GM18907 (cell line): ENCODE data around the gene NTS.
A peak's percentile ranks its signal among the peaks of the same experiment; 100 is the strongest.

Source experiments
- ATAC-seq: cut with Tn5 transposase; IDR thresholded peaks from one replicate; pipeline ENCODE4 v1.9.1; 2021; ENCODE audit warnings: mild to moderate bottlenecking, moderate library complexity; ENCODE audit not compliant: unreplicated experiment

Gene NTS, protein sequence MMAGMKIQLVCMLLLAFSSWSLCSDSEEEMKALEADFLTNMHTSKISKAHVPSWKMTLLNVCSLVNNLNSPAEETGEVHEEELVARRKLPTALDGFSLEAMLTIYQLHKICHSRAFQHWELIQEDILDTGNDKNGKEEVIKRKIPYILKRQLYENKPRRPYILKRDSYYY

DNA sequence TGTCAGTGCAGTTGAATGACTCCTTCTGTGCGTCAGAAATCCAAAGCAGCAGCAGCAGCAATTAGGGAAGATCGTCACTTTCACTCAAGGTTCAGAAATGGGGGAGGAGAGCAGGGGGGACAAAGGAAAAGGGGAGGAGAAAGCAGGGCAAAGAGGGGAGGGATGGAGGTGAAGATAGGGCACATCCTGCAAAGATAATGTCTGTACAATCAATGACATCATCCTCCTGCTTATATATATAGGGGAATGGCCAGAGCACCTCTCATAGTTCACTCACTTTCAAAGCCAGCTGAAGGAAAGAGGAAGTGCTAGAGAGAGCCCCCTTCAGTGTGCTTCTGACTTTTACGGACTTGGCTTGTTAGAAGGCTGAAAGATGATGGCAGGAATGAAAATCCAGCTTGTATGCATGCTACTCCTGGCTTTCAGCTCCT lies at the start of gene NTS:
Gene NTS, plus strand, starts transcription at position 265 of the 431 bp plus-strand sequence. Its CDS starts 109 bp downstream, at position 374.
- ATAC-seq: peak; percentile 96

DNA sequence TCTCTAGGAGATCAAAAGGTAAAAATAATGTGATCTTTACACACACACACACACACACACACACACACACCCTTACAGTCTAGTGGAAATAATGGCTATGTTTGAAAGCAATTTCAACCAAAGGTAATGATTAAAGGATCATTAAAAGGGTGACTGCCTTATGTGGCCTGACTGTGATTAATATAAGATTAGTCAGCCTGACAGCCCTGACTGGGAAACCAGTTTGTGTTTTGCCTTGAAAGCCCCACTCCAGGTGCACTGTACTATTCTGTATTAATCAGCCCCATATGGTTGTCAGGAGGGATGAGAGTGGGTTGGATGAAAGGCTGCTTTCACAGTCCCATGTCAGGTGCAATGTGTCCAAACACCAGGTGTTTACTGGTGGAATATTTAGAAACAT lies 48.3 kb upstream of the NTS start:
- no peak for ATAC-seq

DNA sequence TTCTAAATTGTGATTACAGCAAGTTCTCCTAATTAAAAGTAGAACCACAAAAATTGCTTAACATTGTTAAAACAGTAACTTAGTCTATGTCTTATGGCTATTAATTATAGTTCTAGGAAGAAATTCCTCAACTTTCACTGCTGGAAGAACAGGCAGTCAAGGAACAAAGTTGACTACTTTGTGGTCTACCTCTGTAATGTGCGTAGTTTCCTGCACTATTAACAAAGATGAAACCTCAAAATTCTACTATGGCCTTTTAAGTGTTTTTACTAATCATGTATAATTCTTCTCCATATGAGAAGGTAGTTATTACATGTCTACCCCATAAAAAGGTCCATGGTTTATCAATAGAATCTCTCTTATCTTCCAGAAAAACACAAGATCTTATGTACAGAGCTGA lies 45.5 kb upstream of the NTS start:
- no peak for ATAC-seq

DNA sequence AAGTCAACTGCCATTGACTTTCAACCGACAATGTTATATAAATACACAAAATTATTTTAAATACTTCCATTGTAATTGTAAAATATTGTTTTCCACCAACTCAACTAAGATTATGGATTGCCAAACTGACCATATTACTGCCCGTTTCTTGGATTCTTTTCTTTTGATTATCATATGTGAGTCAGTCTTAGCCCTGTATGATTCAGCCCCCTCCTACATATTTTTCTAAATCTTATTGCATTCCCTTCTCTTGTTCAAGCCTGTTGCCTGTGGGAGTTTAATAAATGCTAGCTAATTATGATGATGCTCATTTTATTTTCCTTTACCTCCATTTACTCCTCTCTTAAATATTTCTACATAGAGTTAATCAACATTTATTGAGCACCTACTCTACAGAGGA lies 44.7 kb upstream of the NTS start:
- ATAC-seq: no peak

DNA sequence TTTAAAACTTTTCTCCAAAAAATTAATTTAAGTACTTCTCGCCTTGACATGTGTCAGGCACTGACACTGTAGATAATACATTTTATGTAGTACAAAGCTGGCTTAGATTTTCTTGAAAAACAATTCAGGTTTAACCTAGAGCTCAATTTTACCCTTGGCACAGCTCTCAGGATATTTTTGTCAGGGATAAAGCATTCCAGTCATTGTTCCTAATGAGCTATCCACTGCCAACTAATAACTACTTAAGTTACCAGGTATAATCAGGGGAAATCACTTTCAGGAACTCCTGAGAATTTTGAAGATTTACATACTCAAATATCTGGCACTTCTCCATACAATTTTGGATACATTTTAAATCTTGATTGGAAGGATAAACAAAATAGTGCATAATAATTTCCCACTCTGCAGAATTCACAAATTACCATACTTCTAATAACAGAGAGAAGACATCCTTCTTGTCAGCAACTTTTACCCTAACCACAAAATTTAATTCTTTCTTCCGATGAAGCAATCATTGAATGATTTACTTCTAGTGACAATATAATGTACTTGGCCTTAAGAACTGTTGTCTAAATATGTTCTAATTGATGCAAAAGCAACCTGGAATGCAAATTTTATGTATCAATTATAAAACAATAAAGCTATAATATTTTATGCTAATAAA lies 42.6 kb upstream of the NTS start:
- no peak for ATAC-seq

DNA sequence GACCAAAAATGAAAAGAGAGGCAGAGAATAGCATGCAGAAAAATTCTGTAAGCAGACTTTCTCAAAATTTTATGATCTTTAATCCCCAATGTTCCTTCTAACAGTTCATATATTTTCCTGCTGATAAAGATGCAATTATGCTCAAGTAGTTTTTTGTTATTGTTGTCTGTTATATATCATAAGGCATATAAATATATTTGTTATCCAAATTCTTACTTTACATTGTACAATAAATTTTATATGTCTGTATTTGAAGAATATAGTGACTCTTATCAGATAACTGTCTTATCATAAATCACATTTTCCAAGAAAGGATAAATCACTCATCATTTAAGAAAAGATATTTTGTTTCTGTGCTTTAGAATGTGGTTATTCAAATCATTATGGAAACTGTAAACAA lies 40.5 kb upstream of the NTS start:
- no peak for ATAC-seq

DNA sequence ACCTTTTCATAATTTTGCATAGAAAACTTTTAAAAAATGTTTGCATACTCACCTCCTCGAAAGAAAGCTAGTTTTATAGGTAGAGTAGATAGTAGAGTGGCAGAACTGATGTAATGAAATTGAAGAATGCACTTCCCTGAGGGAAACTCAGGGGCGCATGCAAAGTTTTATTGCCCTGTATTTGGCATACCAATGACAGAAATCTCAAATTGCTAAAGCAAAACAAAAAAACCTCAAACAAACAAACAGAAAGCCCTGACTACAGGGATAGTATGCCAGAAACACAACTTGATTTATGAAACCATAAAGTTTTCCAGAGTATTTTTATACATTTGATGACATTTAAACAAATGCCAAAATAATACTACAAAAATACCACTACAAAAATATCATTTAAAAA lies 39.7 kb upstream of the NTS start:
- no peak for ATAC-seq

DNA sequence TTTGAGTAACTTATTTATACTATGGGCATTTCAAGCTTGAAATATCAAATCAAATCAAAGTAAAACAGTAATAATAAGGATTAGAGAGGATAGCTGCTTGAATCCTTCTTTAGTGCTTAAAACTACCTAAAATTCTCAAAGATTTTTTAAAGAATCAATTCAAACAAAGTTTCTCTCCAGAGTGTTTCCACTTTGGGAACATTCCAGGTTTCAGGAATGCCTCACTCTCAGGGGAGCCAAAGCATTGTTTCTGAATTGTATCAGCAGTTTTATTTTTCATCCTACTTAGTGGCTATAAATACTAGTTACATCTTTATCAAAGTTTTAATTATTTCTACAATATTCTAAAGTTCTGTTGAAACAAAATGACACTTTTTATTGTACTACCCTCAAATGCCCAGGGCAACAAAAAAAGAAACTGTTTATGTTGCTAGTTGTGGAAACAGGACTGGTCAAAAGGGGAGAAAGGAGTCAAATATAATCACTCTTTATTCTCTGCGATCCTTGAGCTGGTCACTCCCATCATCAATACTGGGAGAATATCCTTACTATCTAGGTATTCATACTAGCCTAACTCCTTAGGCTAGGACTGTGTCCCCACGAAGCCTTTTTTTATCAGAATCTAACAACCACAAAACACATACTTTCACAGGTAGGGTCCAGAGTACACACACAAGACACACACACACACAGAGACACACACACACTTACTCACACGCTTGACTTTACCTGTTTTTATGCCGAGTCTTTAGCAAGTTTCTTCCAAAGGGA lies 38.5 kb upstream of the NTS start:
- ATAC-seq: no peak

DNA sequence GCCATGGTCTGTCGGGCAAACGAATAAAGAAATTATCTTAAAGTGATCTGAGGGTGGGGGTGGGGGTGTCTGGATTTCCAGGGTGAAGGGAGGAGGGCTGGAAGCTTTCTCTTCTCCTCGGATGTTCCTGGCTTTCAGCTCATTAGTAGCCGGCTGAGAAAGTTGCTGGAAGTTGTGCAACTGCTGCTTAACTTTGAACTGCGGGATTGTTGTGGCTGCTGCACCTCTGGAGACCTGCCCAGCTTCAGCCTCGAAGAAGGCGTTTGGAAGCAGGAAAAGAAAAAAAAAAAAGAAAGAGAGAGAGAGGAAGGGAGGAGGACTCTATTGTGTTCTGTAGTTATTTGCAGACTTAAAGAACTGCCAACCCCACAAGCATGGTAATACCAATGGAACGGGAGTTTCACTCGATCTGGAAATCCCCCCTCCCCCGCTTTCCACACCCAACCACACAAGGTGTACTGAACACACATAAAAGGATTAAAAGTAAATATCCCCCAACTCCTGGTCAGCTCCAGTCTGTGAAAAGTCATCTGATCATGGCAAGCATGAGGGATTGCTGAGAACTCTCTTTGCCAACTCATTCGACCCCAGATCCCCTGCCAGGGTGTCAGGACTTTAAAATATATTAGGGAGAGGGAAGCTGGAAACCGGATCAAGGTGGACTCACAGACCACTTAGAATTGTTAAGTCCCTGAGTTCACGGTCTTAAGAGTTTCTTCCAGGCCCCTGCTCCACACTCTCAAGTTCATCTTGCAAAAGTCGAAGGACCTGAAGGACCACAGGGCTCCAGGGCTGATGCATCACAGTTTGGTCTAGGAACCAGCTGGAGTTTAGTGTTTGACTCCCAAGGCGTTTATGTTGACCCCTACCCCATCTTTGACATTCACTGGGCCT lies 37.7 kb upstream of the NTS start, which contains the start of gene RASSF9:
Gene RASSF9, minus strand, starts transcription at position 213 of the 894 bp plus-strand sequence. Its CDS starts 208 bp downstream, at position 5.
- no peak for ATAC-seq

DNA sequence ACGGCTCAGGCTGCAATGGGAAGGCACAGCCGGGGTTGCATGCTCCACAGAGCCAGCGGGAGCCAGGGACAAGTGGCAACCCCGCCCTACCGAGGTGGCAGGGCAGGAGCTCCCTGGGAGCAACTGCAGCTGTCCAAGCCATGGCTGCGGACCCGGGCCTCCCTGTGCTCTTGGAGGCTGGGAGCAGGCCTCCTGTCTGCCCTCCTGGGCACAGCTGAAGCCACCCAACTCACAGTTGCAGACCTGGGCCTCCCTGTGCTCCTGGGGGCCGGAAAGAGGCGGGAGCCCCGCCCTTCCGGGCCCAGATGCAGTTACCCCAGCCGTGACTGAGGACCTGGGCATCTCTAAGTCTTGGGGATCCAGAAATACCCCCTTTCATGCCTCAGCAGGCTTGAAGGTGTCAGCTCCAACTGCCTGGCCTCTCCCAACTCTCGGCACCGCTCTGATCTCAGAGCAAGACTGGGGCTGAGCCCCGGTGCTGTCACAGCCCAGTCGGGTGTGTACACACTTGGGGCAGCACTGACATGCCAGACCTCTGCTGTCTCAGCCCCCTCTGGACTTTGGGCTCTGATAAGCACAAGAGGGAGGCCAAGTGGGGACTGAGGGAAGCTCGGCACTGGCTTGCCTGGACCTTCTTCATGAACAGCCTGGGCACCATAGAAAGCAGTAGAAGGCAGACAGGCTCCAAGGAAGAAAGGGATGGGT lies 30.3 kb upstream of the NTS start:
- no peak for ATAC-seq

DNA sequence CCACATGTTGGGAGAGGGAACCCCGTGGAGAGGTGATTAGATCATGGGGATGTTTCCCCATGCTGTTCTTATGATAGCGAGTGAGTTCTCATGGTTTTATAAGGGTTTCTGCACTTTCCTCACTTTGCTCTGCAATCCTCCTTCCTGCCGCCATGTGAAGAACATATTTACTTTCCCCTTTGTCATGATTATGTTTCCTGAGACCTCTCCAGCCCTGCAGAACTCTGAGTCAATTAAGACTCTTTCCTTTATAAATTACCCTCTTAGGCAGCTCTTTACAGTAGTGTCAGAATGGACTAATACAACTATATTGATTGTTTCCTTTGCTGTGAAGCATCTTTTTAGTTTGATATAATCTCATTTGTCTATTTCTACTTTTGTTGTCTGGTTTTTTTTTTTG lies 24.8 kb upstream of the NTS start:
- no peak for ATAC-seq

DNA sequence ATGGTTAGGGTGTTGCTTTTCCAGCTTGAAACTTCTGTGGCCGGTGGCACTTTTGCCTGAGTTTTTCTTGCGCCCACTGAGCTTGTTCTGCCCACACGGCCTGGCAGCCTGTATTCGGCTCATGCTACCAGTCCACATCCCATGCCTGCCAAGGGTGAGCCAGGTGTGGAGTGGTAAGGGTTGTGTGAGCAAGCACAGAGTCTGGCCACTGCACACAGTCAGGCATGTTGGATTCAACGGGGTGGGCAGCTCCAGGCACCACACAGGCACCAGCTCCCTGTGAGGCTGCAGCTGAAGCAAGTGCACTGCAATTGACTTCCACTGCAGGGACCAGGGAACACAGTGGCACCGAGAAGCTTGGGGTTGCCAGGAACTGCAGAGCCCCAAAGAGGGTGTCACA lies 18.8 kb upstream of the NTS start:
- ATAC-seq: no peak

DNA sequence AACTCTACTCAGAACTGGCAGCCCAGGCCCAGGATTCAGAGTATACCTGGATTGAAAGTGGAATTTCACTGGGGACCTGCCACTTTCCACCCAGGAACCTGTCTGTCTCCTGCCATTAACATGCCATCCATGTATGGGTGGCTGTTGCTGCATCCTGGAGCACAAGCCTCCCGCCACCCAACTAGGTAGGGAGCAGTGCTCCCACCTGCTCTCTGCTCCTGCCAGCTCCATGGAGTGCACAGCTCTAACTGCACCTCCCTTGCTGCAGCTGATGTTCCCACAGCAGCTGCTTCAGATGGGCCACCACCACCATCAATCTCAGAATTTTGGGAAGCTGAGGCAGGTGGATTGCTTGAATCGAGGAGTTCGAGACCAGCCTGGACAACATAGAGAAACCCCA lies 17.1 kb upstream of the NTS start:
- ATAC-seq: no peak

DNA sequence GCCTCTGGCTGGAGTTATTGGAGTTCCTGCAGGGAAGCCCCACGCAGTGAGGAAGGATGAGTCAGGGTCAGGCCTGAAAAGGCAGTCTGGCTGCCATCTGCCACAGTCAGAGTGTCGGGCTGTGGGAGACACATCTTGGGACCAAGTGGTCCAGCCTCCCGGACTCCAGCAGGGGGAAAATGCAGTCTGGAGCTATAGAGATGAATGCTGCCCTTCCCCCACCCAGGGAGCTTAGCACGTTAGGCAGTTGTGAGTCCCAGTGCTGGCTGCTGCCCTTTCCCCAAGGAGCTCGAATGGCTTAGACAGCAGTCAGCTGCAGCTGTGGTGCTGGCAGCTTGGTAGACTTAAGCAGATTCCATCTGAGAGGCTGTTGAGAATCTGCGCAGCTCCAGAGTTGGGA lies 8.2 kb upstream of the NTS start:
- ATAC-seq: no peak

DNA sequence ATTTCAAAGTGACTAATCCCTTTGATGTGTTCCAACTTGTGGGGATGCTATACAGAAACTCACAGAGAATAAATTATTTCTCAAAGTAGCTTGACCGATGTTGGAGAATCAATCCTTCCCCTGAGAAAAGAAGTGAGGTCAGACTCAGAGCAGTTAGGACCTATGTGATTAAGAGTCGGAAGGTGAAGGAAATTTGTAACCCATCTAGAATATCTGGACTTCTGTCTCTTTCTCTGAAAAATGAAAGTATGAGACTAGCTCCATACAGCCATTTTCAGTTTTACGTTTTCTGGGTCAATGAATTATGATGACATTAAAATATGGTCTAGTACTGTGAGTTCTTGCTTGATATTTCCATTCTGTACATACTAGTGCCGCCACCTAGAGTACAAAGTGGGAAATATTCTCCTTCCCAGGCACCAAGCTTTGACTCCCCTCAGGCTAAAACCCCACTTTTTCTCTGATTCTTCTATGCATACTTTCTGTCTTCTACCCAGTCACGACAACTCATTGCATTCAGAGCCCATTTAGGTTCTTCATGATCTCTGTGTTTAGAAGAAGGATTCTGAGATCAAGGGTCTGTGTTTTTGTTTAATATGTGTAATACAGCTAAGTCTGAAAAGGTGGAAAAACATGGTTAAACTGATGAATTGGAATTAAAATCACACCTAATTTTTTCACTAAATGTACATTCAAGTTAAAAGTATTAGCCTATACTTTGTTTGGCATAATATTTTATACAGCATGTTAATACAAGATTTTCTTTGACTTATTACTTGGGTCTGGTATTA lies 6.9 kb upstream of the NTS start:
- peak; percentile 99 for ATAC-seq

DNA sequence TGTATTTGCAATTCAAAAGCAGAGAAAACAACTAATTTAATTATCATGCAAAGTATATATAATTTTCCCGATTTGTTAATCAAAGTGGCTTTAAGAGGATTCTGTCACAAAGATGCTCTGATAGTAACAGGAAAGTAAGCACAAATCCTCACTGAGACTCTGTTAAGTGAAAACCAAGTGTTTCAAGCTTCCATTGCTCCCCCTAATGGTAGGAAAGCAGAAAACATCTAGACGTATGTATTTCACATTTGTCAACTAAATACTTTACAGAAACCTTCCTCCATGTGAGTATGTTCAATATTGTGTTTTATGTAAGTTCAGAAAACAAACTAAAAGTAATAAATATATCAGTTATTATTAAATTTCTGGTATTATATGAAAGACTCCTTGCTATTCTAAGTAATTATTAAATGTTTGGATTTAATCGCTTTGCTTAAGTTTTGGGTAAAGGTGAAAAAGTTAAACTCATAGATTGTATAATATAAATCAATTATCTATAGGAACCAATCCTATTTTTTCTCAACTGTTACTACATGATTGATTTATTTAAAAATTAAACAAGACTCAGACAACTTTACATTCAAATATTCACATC lies 1.5 kb upstream of the NTS start:
- ATAC-seq: peak; percentile 78

DNA sequence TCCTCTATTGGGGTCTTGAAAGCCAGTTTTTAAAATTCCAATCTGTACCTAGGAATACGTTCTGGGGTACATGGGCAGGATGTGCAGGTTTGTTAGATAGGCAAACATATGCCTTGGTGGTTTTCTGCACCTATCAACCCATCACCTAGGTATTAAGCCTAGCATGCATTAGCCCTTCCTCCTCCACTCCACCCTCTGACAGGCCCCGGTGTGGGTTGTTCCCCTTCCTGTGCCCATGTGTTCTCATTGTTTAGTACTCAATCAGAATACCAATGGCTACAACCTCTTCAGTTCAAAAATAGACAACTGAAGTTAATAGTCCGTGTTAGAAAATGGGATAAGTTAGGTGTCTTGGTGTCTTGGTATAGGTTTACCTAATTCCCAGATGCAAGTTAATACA lies 3.4 kb downstream of the NTS start:
- ATAC-seq: no peak

DNA sequence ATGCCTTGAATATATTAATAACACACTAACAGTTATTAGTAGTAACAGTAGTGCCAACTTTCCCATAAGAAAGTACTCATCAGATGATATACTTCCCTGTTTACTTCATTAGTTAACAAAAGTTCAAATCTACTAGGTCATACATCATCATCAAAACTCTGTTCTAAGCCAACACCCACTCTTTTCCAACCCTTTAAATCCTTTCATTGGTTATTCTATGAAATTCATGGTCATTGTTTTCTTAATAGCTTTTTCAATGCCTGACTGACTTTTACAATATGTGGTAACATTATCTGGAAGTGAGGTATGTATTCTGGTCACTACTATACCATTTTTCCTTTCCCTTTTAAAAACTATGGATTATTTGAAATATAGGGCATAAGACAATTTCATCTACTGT lies 9.7 kb downstream of the NTS start:
- no peak for ATAC-seq

DNA sequence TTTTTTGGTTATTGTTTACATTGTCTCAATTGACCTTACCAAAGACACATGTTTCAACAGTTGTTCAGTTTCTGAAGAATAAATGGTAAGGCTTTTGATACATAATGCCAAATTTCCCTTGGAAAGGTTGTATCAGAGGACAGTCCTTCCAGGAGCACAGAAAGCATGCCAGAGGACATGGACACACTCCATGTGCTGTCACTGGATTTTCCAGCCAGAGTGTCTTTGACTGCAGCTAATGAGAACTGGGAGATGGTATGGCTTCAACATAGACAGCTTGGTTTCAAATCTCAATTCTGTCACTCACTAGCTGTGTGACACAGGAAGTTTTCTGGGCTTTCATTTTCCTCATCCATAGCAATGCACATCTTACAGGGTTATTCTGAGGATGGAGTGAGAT lies 20.6 kb downstream of the NTS start:
- ATAC-seq: no peak
